Karpas-422 (cell line): ENCODE data around the gene TGM2. TPM values are rescaled to one million over a fixed set of nuclear protein-coding genes. Genes with fewer than 3 reads are reported as not detected.

ENCODE experiments used
- DNase-seq: peaks from one replicate; pipeline ENCODE4 v3.0.0-alpha.2; 2015
- H2AFZ ChIP-seq: fragments of 200-600 bp; sonication (generic); 2 replicates; pipeline ENCODE4 v1.6.1; 2014; ENCODE audit warnings: antibody characterized with exemption, low read length, mixed read lengths
- H3K27ac ChIP-seq: fragments of 200-600 bp; sonication (generic); 2 replicates; pipeline ENCODE4 v1.5.1; 2014; ENCODE audit warnings: mild to moderate bottlenecking, low read length, moderate library complexity
- H3K27me3 ChIP-seq: fragments of 200-600 bp; sonication (generic); 2 replicates; pipeline ENCODE4 v1.6.1; 2014; ENCODE audit warnings: low read length, mixed read lengths
- H3K36me3 ChIP-seq: fragments of 200-600 bp; sonication (generic); 2 replicates; pipeline ENCODE4 v1.6.1; 2014; ENCODE audit warnings: low read length, mixed read lengths; ENCODE audit not compliant: insufficient read depth
- H3K4me1 ChIP-seq: fragments of 200-600 bp; sonication (generic); 2 replicates; pipeline ENCODE4 v1.6.1; 2014; ENCODE audit warnings: mild to moderate bottlenecking, low read length, mixed read lengths
- H3K4me2 ChIP-seq: fragments of 200-600 bp; sonication (generic); 2 replicates; pipeline ENCODE4 v1.6.1; 2014; ENCODE audit warnings: low read length, low read depth, mild to moderate bottlenecking; ENCODE audit not compliant: poor library complexity, severe bottlenecking
- H3K4me3 ChIP-seq: fragments of 200-600 bp; sonication (generic); 2 replicates; pipeline ENCODE4 v1.5.1; 2014; ENCODE audit warnings: mild to moderate bottlenecking, antibody characterized with exemption, low read length, mixed read lengths
- H3K79me2 ChIP-seq: fragments of 200-600 bp; sonication (generic); 2 replicates; pipeline ENCODE4 v1.6.1; 2014; ENCODE audit warnings: mild to moderate bottlenecking, low read length, mixed read lengths
- H3K9ac ChIP-seq: fragments of 200-600 bp; sonication (generic); 2 replicates; pipeline ENCODE4 v1.6.0; 2014; ENCODE audit warnings: low read length
- H3K9me2 ChIP-seq: fragments of 200-600 bp; sonication (generic), shearing (Covaris generic); replicated peaks from 2 replicates; pipeline ENCODE4 v1.6.0; 2014; ENCODE audit warnings: mild to moderate bottlenecking, low read length, moderate library complexity; ENCODE audit not compliant: insufficient read depth
- H3K9me3 ChIP-seq: fragments of 300-700, 200-600 bp; sonication (generic); 2 replicates; pipeline ENCODE4 v1.6.1; 2014; ENCODE audit warnings: low read length, mixed read lengths
- H4K20me1 ChIP-seq: fragments of 200-600 bp; sonication (generic); 2 replicates; pipeline ENCODE4 v1.6.1; 2014; ENCODE audit warnings: mild to moderate bottlenecking, antibody characterized with exemption, low read length, low read depth; ENCODE audit not compliant: insufficient read depth
- small RNA-seq: library from RNA; depleted of rRNA; stranded (forward); fragments of <200 nt; gene quantifications from one replicate; pipeline ENCODE3, GENCODE V24; 2014
- total RNA-seq: library from RNA; depleted of rRNA; stranded (reverse); fragments of >200 nt; shearing (Covaris generic); gene quantifications from 2 replicates; pipeline ENCODE4 v1.2.3, GENCODE V29; 2014; ENCODE audit warnings: low replicate concordance; rRNA removed

Gene TGM2
- total RNA-seq, 1 experiment from 2014 or later: 0.15 TPM

DNA sequence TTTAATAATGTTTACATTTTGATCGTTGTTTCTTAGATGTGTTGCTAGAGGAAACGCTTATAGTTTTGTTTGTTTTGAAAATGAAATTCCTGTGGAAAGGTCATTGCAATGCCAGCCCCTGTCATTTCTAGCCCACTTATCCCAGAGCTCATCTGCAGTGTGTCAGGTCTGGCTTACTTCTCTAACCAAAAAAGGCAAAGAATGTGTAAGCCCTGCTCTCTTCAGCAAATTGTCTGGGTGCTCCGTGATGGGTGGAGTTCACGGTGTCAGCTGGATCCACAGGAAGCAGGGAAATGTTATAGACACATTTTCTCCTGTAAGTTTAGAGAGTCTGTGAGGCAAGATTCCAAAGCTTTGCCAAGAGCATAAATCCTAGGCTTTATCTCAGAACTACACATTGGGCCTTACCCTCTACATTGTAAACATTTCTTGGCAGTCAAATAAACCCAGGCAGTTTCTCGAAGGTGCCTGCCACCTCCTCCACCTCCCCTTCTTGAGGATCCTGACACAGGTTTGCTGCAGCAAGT is 80.6 kb downstream of the TGM2 start:
- no peaks in the 10 kb centered on the region for H3K4me1 ChIP-seq
- no peak overlapping the region for H3K9ac ChIP-seq
- no peaks in the 10 kb centered on the region for H3K27me3 ChIP-seq
- H2AFZ ChIP-seq: no peak overlapping the region
- H3K4me3 ChIP-seq: no peak overlapping the region
- no peak overlapping the region for H3K27ac ChIP-seq
- no peak overlapping the region for H3K4me2 ChIP-seq
- H4K20me1 ChIP-seq: no peaks in the 10 kb centered on the region
- peaks cover 16% of the 10 kb centered on the region; the same call in 1 of the 2 replicates for H3K36me3 ChIP-seq
- peaks cover 33% of the 10 kb centered on the region for H3K79me2 ChIP-seq
- DNase-seq: no peak
- no peaks in the 10 kb centered on the region for H3K9me3 ChIP-seq
- no peaks in the 10 kb centered on the region for H3K9me2 ChIP-seq

DNA sequence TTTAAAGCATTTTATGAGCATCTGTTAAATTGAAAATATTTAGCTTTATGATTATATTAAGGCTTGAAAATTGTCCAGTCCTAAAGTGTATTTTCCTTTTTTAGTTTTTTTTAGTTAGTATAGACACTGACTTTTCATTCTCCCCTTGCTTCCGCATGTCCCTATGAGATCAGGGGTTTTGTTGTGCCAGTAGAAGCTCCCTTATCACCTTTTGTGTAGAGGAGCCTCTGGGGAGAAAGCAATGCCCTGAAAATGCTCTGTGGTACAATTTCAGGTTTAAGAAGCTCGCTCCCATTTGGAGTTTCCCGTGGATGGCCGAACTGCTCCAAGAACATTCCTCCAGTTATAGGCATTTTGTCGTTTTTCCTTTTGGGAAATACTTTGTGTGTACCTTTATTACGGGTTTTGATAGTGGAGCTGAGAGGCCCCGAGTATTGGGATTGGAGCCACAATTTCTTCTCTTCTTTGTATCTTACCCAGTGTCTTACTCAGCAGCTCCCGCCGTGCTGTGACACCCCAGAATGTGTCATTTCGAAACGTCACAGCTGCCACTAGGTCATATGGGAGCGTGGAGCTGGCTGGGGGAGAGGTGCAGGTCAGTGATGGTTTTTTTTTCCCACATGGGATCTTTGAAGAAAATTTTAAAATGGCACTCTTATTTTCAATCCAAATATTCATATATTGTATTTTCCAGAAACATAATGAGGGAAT is 81.6 kb downstream of the TGM2 start:
- no peak overlapping the region for H3K9ac ChIP-seq
- peaks cover 25% of the 10 kb centered on the region for H3K36me3 ChIP-seq

DNA sequence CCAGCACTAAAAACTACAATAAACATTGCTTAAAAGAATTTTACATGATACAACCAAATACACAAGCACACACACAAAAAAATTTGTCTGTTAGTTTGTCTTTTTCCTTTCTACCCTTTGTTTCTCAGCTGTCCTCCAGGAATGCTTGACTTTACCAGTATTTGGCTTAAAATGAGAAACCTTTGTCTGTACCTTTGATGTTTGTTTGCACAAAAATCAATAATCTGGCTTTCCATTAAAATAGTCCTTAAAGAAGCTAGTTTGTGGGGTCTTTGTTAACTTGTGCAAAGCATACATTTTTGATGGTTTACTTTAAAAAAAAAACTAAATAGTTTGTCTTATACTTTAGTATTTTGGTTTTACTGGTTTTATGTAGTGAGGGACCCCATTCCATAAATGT is 82.2 kb downstream of the TGM2 start:
- Histone ChIP-seq H3K4me2 (no peak overlapping the region), H3K4me1 (no peaks in the 10 kb centered on the region), H2AFZ (no peak overlapping the region), H3K4me3 (no peak overlapping the region), H3K27me3 (no peaks in the 10 kb centered on the region), H3K9me2 (no peaks in the 10 kb centered on the region), H3K9me3 (no peaks in the 10 kb centered on the region), H3K9ac (no peak overlapping the region), H3K79me2 (peaks cover 49% of the 10 kb centered on the region), H3K36me3 (peaks cover 27% of the 10 kb centered on the region), H3K27ac (no peak overlapping the region), H4K20me1 (no peaks in the 10 kb centered on the region)
- no peak for DNase-seq

More for the DNA sequence above, 81.6 kb downstream of the TGM2 start:
- no peaks in the 10 kb centered on the region for H3K27me3 ChIP-seq
- no peaks in the 10 kb centered on the region for H3K4me1 ChIP-seq
- H4K20me1 ChIP-seq: no peaks in the 10 kb centered on the region
- no peak overlapping the region for H2AFZ ChIP-seq
- no peak overlapping the region for H3K4me2 ChIP-seq
- no peak for DNase-seq
- no peak overlapping the region for H3K4me3 ChIP-seq
- H3K9me2 ChIP-seq: no peaks in the 10 kb centered on the region
- no peaks in the 10 kb centered on the region for H3K9me3 ChIP-seq
- peaks cover 43% of the 10 kb centered on the region for H3K79me2 ChIP-seq
- no peak overlapping the region for H3K27ac ChIP-seq

DNA sequence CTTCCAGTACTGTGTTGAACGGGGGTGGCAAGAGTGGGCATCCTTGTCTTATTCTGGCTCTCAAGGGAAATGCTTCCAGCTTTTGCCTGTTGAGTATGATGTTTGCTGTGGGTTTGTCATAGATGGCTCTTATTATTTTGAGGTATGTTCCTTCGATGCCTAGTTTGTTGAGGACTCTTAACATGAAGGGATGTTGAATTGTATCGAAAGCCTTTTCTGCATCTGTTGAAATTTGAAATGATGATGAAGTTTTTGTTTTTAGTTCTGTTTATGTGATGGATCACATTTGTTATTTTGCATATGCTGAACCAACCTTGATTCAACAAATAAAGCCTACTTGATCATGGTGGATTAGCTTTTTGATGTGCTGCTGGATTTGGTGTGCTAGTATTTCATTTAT is 83.5 kb downstream of the TGM2 start:
- H3K79me2 ChIP-seq: peaks cover 58% of the 10 kb centered on the region

DNA sequence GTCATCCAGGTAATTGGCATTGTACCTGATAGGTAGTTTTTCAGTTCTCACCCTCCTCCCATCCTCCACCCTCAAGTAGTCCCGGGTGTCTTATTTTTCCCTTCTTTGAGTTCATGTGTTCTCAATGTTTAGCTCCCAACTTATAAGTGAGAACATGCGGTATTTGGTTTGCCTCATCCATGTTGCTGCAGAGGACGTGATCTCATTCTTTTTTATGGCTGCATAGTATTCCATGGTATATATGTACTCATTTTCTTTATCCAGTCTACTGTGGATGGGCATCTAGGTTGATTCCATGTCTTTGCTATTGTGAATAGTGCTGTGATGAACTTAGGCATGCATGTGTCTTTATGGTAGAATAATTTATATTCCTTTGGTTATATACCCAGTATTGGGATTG is 85.7 kb downstream of the TGM2 start:
- H2AFZ ChIP-seq: no peak overlapping the region
- H3K9me3 ChIP-seq: no peaks in the 10 kb centered on the region
- peaks cover 78% of the 10 kb centered on the region for H3K79me2 ChIP-seq
- peaks cover 27% of the 10 kb centered on the region for H3K4me1 ChIP-seq
- no peaks in the 10 kb centered on the region for H3K27me3 ChIP-seq
- H3K9ac ChIP-seq: no peak overlapping the region
- peaks cover 48% of the 10 kb centered on the region for H3K36me3 ChIP-seq
- DNase-seq: no peak
- H4K20me1 ChIP-seq: no peaks in the 10 kb centered on the region
- no peak overlapping the region for H3K4me3 ChIP-seq
- no peak overlapping the region for H3K4me2 ChIP-seq
- no peaks in the 10 kb centered on the region for H3K9me2 ChIP-seq
- H3K27ac ChIP-seq: no peak overlapping the region

More for the DNA sequence above, 83.5 kb downstream of the TGM2 start:
- Histone ChIP-seq H3K9ac (no peak overlapping the region), H3K4me3 (no peak overlapping the region), H3K4me2 (no peak overlapping the region), H2AFZ (no peak overlapping the region), H3K27ac (no peak overlapping the region), H4K20me1 (no peaks in the 10 kb centered on the region), H3K27me3 (no peaks in the 10 kb centered on the region), H3K9me3 (no peaks in the 10 kb centered on the region), H3K4me1 (peaks cover 5% of the 10 kb centered on the region), H3K9me2 (no peaks in the 10 kb centered on the region), H3K36me3 (peaks cover 33% of the 10 kb centered on the region)
- DNase-seq: no peak

DNA sequence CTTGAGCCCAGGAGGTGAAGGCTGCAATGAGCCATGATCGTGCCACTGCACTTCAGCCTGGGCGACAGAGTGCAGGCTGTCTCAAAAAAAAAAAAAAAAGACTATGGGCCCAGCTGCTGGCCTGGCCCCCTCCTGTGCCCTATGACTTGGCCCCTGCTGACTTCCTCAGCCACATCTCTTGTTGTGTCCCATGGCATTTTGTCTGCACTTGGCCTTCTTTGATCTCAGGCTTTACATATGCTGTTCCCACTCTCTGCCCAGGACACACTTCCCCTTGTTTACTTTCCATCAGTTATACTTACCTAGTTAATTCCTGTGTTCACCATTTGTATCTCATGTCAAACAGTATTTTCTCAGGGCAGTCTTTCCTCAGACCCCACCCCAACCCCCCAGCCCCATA is 87.0 kb downstream of the TGM2 start:
- Histone ChIP-seq H3K9me2 (no peaks in the 10 kb centered on the region), H3K4me1 (peaks cover 30% of the 10 kb centered on the region), H3K9ac (no peak overlapping the region), H2AFZ (no peak overlapping the region), H4K20me1 (no peaks in the 10 kb centered on the region), H3K79me2 (peaks cover 84% of the 10 kb centered on the region), H3K27ac (no peak overlapping the region), H3K4me2 (no peak overlapping the region), H3K4me3 (no peak overlapping the region), H3K36me3 (peaks cover 56% of the 10 kb centered on the region), H3K9me3 (no peaks in the 10 kb centered on the region), H3K27me3 (no peaks in the 10 kb centered on the region)
- DNase-seq: no peak

Small RNAs within 50 kb of the gene (small RNA-seq; reads per million reads assigned to genes)
- gene RN7SL237P: not detected

Other genes starting within 250 kb of the TGM2 start
- gene TTI1, start 131.8 kb downstream of the TGM2 start, total RNA-seq: 22.7 and 38.3 TPM in 2 replicates
- gene RPRD1B, start 131.5 kb downstream of the TGM2 start, total RNA-seq: 20.3 and 68.2 TPM in 2 replicates
- gene KIAA1755, start 95.5 kb upstream of the TGM2 start, total RNA-seq: not detected in 2 replicates
- not detected in 2 replicates for gene BPI, start 138.9 kb upstream of the TGM2 start, total RNA-seq
- gene LBP, start 181.2 kb upstream of the TGM2 start, total RNA-seq: not detected in 2 replicates